ENCODE measurements around the gene LRRC4C. TPM values are rescaled to one million over a fixed set of nuclear protein-coding genes. Genes with fewer than 3 reads are reported as not detected.

Gene LRRC4C
- total RNA-seq, 2 experiments from 2014 or later: not detected

DNA sequence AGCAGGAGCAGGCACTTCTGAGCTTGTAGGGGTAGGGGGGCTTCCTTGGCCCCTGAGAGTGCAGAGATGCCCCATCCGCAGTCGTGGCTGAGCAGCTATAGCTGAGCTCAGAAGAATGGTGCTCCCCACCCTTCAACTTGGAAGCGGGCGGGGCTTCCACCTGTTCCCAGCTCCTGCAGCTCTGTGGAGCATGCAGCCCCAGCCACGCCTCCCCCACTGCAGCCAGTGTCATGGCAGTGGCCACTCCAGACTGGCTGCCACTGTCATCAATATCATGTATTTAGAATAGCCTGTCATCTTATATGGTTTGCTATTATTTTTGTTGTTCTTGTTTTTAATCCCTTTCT, 213.1 kb downstream of the LRRC4C start:
- Mint-ChIP-seq H3K27ac (no peak overlapping the region), H3K36me3 (no peaks in the 10 kb centered on the region), H3K27me3 (no peaks in the 10 kb centered on the region), H3K4me1 (no peaks in the 10 kb centered on the region), H3K9me3 (peaks cover 3% of the 10 kb centered on the region), H3K4me3 (no peak overlapping the region)
- DNase-seq: no peak
- no peak for ATAC-seq (ENCODE audit: low read depth)
- POLR2A ChIA-PET: no interaction called here

DNA sequence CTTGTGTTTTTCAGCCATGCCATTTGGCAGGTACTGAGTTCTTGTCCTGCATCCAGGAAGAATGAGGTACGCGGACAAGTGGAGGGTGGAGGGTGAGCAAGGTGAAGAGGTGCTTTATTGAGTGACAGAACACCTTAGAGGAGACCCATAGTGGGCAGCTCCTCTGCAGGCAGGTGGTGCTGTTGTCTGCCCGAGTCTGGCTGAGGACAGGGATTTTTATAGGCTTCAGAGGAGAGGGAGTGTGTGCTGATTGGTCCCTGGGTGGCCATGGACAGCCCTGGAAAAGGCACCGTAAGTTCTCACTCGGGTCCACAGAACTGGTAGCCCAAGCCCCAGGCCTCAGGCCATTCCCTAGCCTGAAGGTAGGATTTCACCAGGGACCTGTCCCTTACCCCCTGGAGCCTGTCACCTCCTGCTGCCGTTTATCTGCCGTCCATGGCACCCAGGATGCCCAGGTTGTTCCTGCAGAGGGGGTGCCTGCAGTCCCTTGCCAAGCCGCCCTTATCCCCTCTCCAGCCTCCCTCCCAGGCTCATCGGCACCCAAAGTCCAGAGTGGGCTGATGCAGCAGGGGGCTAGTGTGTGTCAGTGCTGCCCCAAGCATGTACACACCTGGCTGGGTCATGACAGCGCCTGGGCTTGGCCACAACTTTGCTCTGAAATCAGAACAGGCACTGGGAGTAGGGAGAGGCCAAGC, 213.6 kb downstream of the LRRC4C start:
- H3K27ac Mint-ChIP-seq: no peak overlapping the region
- H3K9me3 Mint-ChIP-seq: no peaks in the 10 kb centered on the region
- no peaks in the 10 kb centered on the region for H3K4me1 Mint-ChIP-seq
- H3K27me3 Mint-ChIP-seq: no peaks in the 10 kb centered on the region
- no peak for DNase-seq
- no peaks in the 10 kb centered on the region for H3K36me3 Mint-ChIP-seq
- ATAC-seq (ENCODE audit: low read depth): no peak
- H3K4me3 Mint-ChIP-seq: no peak overlapping the region
- POLR2A ChIA-PET: no interaction called here

DNA sequence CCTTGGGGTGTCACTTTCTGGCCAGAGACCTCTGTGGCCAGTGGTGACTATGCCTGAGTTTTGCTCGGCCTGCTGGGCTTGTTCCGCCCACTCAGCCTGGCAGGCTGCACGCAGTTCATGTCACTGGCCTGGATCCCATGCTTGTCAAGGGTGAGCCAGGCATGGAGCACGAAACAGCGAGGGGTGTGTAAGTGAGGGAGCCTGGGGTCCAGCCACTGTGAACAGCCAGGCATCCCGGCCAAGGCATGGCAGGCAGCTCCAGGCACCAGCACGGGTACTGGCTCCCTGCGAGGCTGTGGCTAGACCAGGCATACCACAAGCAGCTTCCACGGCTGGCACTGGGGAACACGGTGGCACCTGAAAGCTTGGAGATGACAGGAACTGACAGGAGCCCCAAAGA, 214.3 kb downstream of the LRRC4C start:
- no peak for ATAC-seq (ENCODE audit: low read depth)
- H3K27me3 Mint-ChIP-seq: no peaks in the 10 kb centered on the region
- no peak overlapping the region for H3K27ac Mint-ChIP-seq
- H3K9me3 Mint-ChIP-seq: no peaks in the 10 kb centered on the region
- no peaks in the 10 kb centered on the region for H3K36me3 Mint-ChIP-seq
- DNase-seq: no peak
- POLR2A ChIA-PET: no interaction called here
- no peaks in the 10 kb centered on the region for H3K4me1 Mint-ChIP-seq
- no peak overlapping the region for H3K4me3 Mint-ChIP-seq

DNA sequence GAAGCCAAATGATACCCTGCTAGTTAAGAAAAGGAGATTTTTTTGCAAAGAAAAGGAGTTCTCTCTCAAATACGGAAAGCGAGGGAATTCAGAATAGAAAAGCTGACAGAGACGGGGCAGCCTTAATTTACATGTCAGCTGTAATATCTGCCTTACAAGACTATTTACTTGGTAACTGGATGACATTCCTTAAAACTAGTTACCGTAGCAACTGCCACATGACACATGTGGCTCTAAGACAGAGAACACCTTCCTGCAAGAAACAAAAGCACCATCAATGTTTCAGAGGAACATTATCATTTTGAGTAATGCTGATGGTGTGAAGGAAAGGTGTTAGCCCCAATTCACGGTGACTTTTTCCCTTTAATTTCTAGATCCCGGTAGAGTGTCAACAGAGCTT, 222.1 kb downstream of the LRRC4C start:
- ATAC-seq (ENCODE audit: low read depth) (no peak), DNase-seq (no peak)
- Mint-ChIP-seq H3K36me3 (no peaks in the 10 kb centered on the region), H3K4me3 (no peak overlapping the region), H3K27ac (no peak overlapping the region), H3K9me3 (peaks cover 2% of the 10 kb centered on the region), H3K27me3 (no peaks in the 10 kb centered on the region), H3K4me1 (no peaks in the 10 kb centered on the region)
- POLR2A ChIA-PET: no interaction called here

DNA sequence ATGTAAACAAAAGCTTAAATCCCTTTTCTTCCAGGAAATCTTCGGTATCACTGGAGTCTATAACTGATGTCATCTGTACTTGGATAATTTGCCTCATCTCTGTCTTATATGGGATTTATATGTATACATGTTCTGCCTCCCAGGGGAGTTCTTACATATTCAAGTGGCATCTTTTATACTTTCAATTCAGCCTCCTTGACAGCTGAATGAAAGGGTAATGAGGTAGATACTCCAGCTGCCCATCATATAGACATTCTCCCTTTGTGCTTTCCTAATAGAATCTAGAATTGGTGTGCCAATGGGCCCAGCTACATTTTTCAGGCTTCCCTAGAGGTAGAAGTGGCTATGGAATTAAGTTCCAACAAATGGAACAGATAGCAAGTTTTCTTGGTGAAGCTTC, 223.8 kb downstream of the LRRC4C start:
- POLR2A ChIA-PET: no interaction called here
- Mint-ChIP-seq H3K27ac (no peak overlapping the region), H3K9me3 (peaks cover 4% of the 10 kb centered on the region), H3K4me1 (no peaks in the 10 kb centered on the region), H3K27me3 (no peaks in the 10 kb centered on the region), H3K4me3 (no peak overlapping the region), H3K36me3 (no peaks in the 10 kb centered on the region)
- ATAC-seq (ENCODE audit: low read depth) (no peak), DNase-seq (no peak)

DNA sequence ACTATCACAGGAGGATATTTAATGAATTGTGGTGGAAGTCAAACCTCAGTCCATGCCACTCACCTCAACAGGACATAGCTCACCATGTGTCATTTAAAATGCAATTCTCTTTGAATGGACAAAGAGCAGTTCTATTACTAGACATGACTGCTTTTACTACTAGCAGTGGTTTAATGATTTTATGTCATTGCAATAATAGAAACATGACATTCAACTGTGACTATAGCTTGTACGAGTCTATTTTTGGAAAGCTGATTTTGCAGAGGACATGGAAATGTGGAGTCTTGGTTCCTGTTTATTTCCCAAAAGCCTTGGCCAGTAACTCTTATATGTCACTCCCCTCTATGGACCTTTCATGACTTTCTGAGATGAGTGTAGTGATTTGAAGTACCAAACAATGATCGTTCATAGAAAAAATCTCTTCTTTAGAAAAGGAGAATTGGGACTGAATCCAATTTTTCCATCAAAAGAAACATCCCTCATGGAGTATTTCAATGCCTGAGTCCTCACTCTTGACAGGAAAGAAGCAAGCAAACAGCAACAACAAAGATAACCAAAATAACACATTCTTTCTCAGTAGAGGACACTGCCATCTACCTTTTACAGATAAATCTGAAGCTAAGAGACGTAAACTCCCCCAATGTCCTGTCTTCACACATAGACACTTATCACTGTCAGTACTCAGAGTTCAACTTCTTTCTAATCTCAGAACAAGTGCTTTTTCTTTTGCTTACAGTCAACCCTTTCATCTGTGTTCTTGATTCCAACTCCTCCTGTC, 233.4 kb downstream of the LRRC4C start:
- Mint-ChIP-seq H3K4me1 (no peaks in the 10 kb centered on the region), H3K4me3 (no peak overlapping the region), H3K27me3 (no peaks in the 10 kb centered on the region), H3K9me3 (peaks cover 8% of the 10 kb centered on the region), H3K36me3 (no peaks in the 10 kb centered on the region), H3K27ac (no peak overlapping the region)
- no peak for DNase-seq
- POLR2A ChIA-PET: no interaction called here
- ATAC-seq (ENCODE audit: low read depth): no peak

DNA sequence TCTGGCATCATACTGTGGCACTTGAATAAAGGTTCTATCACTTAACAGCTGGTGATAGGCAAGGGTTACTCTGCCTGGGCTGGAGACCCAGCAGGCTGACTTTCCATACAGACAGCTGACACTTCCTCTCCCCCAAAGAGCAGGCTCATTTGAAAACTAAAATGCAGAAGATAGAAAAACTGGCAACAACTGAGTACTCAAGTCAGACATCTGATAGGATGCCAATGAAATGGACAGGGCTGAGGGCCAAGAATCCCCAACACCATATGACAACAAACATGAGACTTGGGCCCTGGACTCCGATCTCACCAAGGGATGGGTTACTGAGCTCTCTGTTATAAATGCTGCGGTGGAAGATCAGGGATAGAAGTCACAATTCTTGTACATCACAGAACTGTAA, 237.2 kb downstream of the LRRC4C start:
- Mint-ChIP-seq H3K4me1 (no peaks in the 10 kb centered on the region), H3K9me3 (peaks cover 9% of the 10 kb centered on the region), H3K4me3 (no peak overlapping the region), H3K27ac (no peak overlapping the region), H3K27me3 (no peaks in the 10 kb centered on the region), H3K36me3 (no peaks in the 10 kb centered on the region)
- POLR2A ChIA-PET: no interaction called here
- DNase-seq (no peak), ATAC-seq (ENCODE audit: low read depth) (no peak)

DNA sequence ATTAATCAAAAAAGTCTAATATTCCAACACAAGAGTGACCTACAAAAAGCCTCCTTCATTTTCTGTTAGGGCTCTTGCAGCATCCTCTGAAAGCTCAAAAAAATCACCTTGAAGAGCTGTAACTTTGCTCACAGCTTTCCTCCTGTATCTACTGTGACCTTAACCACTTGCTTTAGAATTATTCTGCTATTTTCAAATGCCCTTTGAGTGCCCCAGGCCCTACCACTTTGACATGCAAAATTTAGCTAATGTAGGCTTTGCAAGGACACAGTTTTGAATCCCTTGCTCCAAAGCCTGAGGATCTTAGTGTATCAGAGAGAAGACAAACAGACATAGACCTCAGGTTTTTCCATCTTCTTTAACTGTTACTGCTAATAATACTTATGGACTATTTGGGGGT, 253.1 kb downstream of the LRRC4C start:
- DNase-seq: no peak
- ATAC-seq (ENCODE audit: low read depth): no peak
- Mint-ChIP-seq H3K27ac (no peak overlapping the region), H3K27me3 (no peaks in the 10 kb centered on the region), H3K9me3 (no peaks in the 10 kb centered on the region), H3K4me1 (no peaks in the 10 kb centered on the region), H3K36me3 (no peaks in the 10 kb centered on the region), H3K4me3 (no peak overlapping the region)
- POLR2A ChIA-PET: no interaction called here

DNA sequence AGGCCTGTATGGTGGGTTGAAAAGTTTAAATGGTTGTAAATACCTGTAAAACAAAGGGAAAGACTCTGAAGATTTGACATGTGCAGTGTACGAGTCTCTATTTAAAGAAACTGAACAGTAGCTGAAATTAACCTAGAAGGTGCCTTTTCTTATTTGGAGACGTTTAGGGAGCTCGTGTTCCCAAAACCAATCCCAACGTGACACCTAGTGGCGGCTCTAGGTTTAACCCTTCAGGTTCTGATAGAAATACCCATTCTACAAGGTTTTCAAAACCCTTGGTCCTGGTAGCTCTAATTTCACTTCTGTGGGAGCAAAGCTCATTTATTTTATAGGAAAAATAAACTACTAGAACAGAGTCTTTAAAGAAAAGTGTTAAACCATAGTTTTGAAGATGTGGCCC, 258.3 kb downstream of the LRRC4C start:
- Mint-ChIP-seq H3K4me1 (no peaks in the 10 kb centered on the region), H3K9me3 (peaks cover 1% of the 10 kb centered on the region), H3K36me3 (no peaks in the 10 kb centered on the region), H3K4me3 (no peak overlapping the region), H3K27ac (no peak overlapping the region), H3K27me3 (no peaks in the 10 kb centered on the region)
- no peak for DNase-seq
- POLR2A ChIA-PET: no interaction called here
- ATAC-seq (ENCODE audit: low read depth): no peak

DNA sequence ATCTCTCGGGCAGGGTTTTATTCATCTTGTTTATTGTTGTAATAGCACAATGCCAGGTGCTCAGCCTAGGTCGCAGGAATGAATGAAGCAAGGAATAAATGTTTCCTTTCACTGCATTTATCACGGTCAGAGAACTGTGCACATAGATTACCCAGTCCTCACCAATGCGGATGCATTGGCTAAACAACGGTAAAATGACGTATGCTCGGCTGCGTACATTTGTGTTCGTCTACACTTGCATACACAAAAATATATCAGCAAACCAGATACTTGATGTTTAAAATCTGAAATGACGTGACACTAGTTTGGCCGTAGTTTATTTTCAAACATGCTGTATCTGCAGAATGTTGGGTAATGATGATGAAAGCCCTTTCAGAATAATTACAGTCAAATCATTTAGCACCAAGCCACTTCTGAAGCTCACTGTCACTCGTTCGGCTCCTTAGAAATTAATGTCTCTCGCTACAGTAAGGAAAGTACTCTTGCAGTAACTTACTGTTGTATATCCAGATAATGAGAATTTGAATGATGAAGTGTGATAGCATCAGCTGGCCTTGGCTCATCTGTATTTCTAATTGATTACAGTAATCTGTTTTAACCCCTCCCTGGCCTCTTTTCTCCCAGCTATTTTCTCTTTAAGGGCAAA, 268.9 kb downstream of the LRRC4C start:
- POLR2A ChIA-PET: no interaction called here
- H3K4me1 Mint-ChIP-seq: no peaks in the 10 kb centered on the region

DNA sequence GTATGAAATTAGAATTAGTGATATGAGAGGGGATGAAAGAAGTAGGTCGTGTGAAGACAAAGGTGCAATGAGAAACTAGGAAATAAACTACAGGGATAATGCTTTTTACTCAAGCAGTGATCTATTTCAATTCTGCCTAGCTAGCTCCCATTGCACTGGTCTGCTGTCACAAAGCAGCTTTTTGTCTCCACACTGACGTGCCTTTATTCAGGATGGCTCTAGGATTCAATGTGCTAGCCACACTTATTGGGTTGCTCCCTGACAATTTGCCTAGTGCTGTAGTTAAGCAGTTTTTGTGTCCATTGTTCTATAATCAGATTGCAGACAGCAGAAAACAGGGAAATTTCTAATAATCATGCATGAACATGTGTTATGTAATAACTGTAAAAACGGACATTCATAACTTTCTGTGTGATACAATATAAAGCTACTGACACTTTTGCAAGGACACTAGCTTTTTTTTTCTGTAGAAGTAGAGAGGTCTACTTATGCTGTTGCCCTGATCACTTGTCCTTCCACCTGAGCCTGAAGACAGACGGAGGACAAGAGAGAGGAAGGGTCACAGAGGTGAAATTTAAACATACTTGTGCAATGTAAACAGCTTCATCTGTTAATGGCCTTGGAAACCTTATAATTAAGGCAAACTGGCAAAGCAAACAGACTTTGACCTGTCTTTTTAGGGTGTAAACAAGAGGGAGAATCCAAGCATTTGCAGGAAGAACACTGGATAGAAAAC, 269.6 kb downstream of the LRRC4C start:
- Mint-ChIP-seq H3K36me3 (no peaks in the 10 kb centered on the region), H3K27me3 (no peaks in the 10 kb centered on the region), H3K27ac (no peak overlapping the region)

More for the DNA sequence above, 268.9 kb downstream of the LRRC4C start:
- Mint-ChIP-seq H3K27me3 (no peaks in the 10 kb centered on the region), H3K9me3 (peaks cover 10% of the 10 kb centered on the region), H3K27ac (no peak overlapping the region), H3K36me3 (no peaks in the 10 kb centered on the region), H3K4me3 (no peak overlapping the region)
- ATAC-seq (ENCODE audit: low read depth) (no peak), DNase-seq (no peak)

DNA sequence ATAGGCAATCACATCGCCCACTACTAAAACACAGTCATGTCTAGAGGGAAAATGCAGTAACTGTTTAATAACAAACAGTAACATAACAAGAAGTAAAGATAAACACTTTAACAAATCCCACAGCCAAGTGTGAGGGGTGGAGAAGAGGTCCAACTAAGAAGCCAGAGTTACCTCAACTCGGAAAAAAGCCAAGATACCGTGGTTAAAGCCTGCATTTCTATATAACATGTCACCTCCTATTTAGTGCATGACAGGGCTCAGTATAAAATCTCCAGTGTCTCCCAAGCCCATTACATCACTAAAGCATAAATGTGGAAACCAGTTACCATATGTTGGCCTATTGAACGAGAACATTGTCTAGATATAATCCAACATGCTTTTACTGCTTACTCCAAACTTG, 281.7 kb downstream of the LRRC4C start:
- peaks cover 3% of the 10 kb centered on the region for H3K9me3 Mint-ChIP-seq
- no peak for ATAC-seq (ENCODE audit: low read depth)
- H3K36me3 Mint-ChIP-seq: no peaks in the 10 kb centered on the region
- no peaks in the 10 kb centered on the region for H3K4me1 Mint-ChIP-seq
- H3K27ac Mint-ChIP-seq: no peak overlapping the region
- DNase-seq: no peak
- no peak overlapping the region for H3K4me3 Mint-ChIP-seq
- POLR2A ChIA-PET: no interaction called here
- H3K27me3 Mint-ChIP-seq: no peaks in the 10 kb centered on the region

More for the DNA sequence above, 269.6 kb downstream of the LRRC4C start:
- ATAC-seq (ENCODE audit: low read depth): no peak
- H3K4me1 Mint-ChIP-seq: no peaks in the 10 kb centered on the region
- H3K4me3 Mint-ChIP-seq: no peak overlapping the region
- POLR2A ChIA-PET: no interaction called here
- DNase-seq: no peak
- peaks cover 10% of the 10 kb centered on the region for H3K9me3 Mint-ChIP-seq

DNA sequence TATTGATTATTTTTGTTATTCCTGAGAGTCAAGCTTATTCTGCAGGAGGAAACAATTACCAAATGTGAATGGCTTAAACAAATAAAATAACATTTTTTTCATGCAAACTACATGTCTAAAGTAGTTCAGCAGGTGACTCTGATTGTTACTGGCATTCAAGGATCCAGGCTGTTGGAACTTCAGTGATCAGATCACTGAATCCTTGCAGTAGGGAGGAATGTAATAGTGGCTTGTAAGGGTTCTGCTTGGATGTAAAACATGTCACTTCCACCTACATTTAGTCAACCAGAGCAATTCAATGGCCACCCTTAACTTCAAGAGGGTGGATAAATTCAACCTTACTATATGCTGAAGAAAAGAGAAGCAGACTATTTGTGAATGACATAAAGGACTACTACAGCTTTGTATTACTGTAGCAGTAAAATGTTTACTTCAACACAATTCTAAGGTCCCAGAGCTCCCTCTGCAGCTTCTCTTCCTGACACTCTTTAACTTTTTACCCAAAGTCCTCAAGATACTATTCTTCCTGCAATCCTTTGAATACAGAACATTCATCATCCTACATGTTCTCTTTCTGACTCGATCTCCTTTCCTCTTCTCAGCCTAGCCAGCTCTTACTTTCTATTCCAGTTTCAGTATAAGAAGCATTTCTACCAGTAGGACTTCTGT, 284.0 kb downstream of the LRRC4C start:
- H3K9me3 Mint-ChIP-seq: peaks cover 9% of the 10 kb centered on the region
- H3K4me1 Mint-ChIP-seq: no peaks in the 10 kb centered on the region
- no peak for ATAC-seq (ENCODE audit: low read depth)
- POLR2A ChIA-PET: no interaction called here
- no peak overlapping the region for H3K27ac Mint-ChIP-seq
- no peak overlapping the region for H3K4me3 Mint-ChIP-seq
- DNase-seq: no peak
- no peaks in the 10 kb centered on the region for H3K36me3 Mint-ChIP-seq
- no peaks in the 10 kb centered on the region for H3K27me3 Mint-ChIP-seq

Measured in activated naive CD8-positive, alpha-beta T cell treated with anti-CD3 and anti-CD28 coated beads, Interleukin-2, amount 10 ng/mL, durations not matched to agents 7 days and 5 days (primary cell).